GM12864 (cell line): ENCODE data around the gene HCRT.

Experiments
- DNase-seq: peaks from one replicate; pipeline ENCODE4 v3.0.0-alpha.2; 2011; ENCODE audit warnings: low read depth
- H3K4me3 ChIP-seq: 2 replicates; pipeline ENCODE4 v1.5.1; 2011; ENCODE audit warnings: mild to moderate bottlenecking, low read depth, low read length, control low read depth
- CTCF ChIP-seq: IDR thresholded peaks from 2 replicates; pipeline ENCODE4 v1.5.1; 2011; ENCODE audit warnings: low read depth, mild to moderate bottlenecking, moderate library complexity, low read length, control low read depth, inconsistent platforms; ENCODE audit errors: missing control alignments

The HCRT gene

GRCh38 chr17:42182927-42183734 is 2.1 kb downstream of the HCRT start:
- H3K4me3 ChIP-seq = peak overlapping the region; percentile 58
- no peak for TF ChIP-seq CTCF
- no peak for DNase-seq

- no peak for TF ChIP-seq CTCF
- no peak for DNase-seq
- H3K4me3 ChIP-seq = no peak overlapping the region
Measured at GRCh38 chr17:42181851-42182207, 3.4 kb downstream of the HCRT start.

DNA sequence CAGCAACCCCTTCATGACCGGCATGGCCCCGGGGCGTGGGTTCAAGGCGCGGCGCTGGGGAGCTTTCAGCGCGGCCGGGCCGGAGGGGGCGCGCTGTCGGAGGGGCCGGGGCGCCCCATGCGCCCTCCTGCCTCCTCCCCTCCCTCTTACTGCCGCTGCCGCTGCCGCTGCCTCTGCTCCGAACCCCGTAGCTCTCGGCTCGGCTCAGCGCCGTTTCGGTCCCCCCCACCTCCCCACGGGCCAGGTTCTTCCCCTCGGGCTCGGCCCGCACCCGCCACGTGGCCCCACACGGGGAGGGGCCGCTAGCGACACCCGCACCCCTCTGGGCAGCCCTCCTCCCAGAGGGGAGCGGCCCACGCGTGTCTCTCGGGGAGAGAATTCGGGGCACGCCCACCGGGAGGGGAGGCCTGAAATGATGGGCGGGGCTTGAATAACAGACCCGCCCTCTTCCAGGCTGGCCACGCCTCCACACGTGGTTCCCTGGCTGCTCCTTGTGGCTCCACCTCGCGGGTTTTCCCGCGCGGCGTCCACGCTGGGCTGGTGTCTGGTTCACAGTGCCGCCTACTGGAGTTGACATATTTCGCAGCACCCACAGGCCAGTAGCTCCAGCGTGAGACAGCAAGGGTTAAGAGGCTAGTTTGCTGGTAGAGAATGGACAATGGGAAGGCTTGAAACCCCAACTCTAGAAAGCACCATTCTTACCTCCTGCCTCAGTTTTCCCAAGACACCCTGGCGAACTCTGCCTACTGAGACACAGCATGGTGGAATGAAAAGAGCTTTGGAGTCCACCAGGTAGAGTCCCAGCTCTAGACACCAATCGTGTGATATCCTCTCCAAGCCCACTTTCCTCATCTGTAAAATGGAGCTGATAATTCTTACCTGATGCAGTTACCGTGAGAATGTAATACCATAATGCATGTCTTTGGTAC is 4.1 kb downstream of the HCRT start, which contains the start of gene KCNH4:
Gene KCNH4, minus strand, starts transcription at position 221 of the 929 bp plus-strand sequence. Its CDS starts 197 bp downstream, at position 24.
- peak; percentile 75 for TF ChIP-seq CTCF
- peak; percentile 75 for DNase-seq
- peak within 1 kb of the TSS; percentile 52 for H3K4me3 ChIP-seq

DNA sequence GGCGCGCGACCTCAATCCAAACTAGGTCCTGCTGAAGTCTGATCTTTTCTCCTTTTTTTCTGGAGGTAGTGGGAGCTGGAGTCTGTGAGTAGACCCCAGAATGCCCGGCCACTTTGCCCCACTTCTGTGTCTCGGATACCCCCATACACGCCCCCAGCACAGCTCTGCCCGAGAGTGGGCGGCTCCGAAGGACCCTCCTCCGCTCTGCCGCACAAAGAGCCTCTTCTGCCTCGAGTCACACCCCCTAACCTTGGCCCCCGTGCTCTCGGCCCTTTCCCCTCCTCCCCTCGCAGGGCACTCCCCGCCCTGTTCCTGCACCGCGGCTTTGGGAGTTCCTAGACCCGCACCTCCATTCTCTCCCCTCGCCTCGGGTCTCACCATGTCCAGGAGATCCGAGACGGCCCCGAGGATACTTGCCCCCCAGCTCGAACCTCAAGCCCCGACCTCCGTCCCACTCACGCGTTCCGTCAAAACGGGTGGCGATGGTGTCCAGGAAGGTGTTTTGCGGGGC is 4.8 kb downstream of the HCRT start:
- DNase-seq = no peak
- no peak for TF ChIP-seq CTCF
- peak overlapping the region; percentile 52 for H3K4me3 ChIP-seq

- DNase-seq = no peak
- H3K4me3 ChIP-seq = no peak overlapping the region
- TF ChIP-seq CTCF = no peak
Measured at GRCh38 chr17:42179911-42180410, 5.3 kb downstream of the HCRT start.

GRCh38 chr17:42179335-42179734 is 5.9 kb downstream of the HCRT start:
- no peak overlapping the region for H3K4me3 ChIP-seq
- no peak for DNase-seq
- TF ChIP-seq CTCF = no peak
